T-helper 1 cell treated with Interleukin-12 subunit alpha and Interleukin-12 subunit beta and Interleukin-4 antibody, amounts not matched to agents 30 μg/mL and 1 μg/mL, for 36 hours (primary cell): ENCODE results near the gene EVI2A.
"Not testable (repeated sequence)": the region's sequence is repeated elsewhere in the genome, so short reads cannot be mapped to it uniquely, and the experiment has no call there.

Source experiments
- H3K27ac Mint-ChIP-seq: one replicate; pipeline ENCODE4 v1.8.0; 2021; ENCODE audit warnings: mild to moderate bottlenecking, mixed read lengths
- H3K27me3 Mint-ChIP-seq: one replicate; pipeline ENCODE4 v1.8.0; 2021; ENCODE audit warnings: low read depth, mixed read lengths
- H3K36me3 Mint-ChIP-seq: one replicate; pipeline ENCODE4 v1.8.0; 2021; ENCODE audit warnings: low read depth, mixed read lengths
- H3K4me1 Mint-ChIP-seq: one replicate; pipeline ENCODE4 v1.8.0; 2021; ENCODE audit warnings: low read depth, mixed read lengths
- H3K4me3 Mint-ChIP-seq: one replicate; pipeline ENCODE4 v1.8.0; 2021; ENCODE audit warnings: mild to moderate bottlenecking, moderate library complexity, mixed read lengths
- H3K9me3 Mint-ChIP-seq: one replicate; pipeline ENCODE4 v1.8.0; 2021; ENCODE audit warnings: mixed read lengths

EVI2A gene, protein sequence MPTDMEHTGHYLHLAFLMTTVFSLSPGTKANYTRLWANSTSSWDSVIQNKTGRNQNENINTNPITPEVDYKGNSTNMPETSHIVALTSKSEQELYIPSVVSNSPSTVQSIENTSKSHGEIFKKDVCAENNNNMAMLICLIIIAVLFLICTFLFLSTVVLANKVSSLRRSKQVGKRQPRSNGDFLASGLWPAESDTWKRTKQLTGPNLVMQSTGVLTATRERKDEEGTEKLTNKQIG

GRCh38 chr17:31321481-31321880 lies at the start of gene EVI2A:
Gene EVI2A (minus strand): TSS chr17:31321622. CDS start chr17:31319013, 2,609 bp downstream.
- Mint-ChIP-seq H3K27ac (peak within 1 kb of the TSS; percentile 92), H3K27me3 (no peaks in the 10 kb centered on the region), H3K4me1 (peaks cover 28% of the 10 kb centered on the region), H3K9me3 (no peaks in the 10 kb centered on the region), H3K36me3 (peaks cover 26% of the 10 kb centered on the region), H3K4me3 (peak within 1 kb of the TSS; percentile 82)

DNA sequence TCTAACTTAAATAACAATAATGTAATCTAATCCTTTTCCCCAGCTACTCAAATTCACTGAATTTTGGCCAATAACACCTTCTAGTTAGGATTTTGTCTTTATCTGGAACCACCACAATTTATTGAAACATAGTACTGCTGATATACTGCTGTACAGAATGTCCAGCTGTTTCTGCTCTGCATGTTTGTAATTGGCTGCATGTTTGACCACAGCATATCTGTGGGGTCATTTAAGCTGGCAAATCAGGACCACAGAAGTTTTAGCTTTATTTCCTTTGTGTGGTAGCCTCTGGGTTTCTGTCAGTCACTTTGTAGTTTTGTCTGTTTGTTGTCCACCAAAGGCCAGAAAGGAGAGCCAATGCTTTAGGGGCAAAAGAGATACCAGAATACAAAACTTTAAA lies 47.8 kb upstream of the EVI2A start:
- no peaks in the 10 kb centered on the region for H3K9me3 Mint-ChIP-seq
- H3K27ac Mint-ChIP-seq = no peak overlapping the region
- H3K4me1 Mint-ChIP-seq = peaks cover 9% of the 10 kb centered on the region
- H3K27me3 Mint-ChIP-seq = no peaks in the 10 kb centered on the region
- H3K36me3 Mint-ChIP-seq = peaks cover 5% of the 10 kb centered on the region
- no peak overlapping the region for H3K4me3 Mint-ChIP-seq

GRCh38 chr17:31366088-31366487 lies 44.7 kb upstream of the EVI2A start:
- Mint-ChIP-seq H3K36me3 (peaks cover 9% of the 10 kb centered on the region), H3K9me3 (no peaks in the 10 kb centered on the region), H3K27me3 (no peaks in the 10 kb centered on the region), H3K4me3 (no peak overlapping the region), H3K4me1 (peaks cover 3% of the 10 kb centered on the region), H3K27ac (no peak overlapping the region)

GRCh38 chr17:31364012-31364411 lies 42.6 kb upstream of the EVI2A start:
- no peak overlapping the region for H3K27ac Mint-ChIP-seq
- H3K27me3 Mint-ChIP-seq = no peaks in the 10 kb centered on the region
- H3K9me3 Mint-ChIP-seq = no peaks in the 10 kb centered on the region
- H3K4me1 Mint-ChIP-seq = peaks cover 3% of the 10 kb centered on the region
- peaks cover 11% of the 10 kb centered on the region for H3K36me3 Mint-ChIP-seq
- H3K4me3 Mint-ChIP-seq = no peak overlapping the region

DNA sequence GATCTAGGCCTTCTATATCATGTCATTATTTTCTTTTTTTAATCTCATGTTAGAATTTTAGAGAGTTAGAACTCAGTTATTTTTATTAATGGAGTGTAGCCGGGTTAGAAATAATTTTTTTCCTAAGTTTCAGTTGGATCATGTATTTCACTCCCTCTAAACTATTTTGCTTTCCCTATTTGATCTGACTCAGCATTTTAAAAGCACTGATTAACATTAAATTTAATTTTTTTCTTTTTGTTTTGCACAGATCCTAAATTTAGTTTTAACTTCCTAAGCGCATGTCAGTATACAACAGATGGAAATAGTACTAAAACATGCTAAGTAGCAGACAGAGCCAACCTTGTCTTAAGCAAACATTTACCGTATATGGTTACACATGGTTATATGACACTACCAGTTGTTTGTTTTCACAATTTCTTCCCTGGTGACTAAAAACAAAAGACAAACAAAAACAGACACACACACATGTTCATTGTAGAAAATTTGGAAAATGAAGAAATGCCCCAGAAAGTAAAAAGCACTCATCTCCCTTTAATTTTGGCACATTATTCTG lies 36.5 kb upstream of the EVI2A start:
- peaks cover under 1% of the 10 kb centered on the region for H3K4me1 Mint-ChIP-seq
- H3K36me3 Mint-ChIP-seq = peaks cover 22% of the 10 kb centered on the region
- H3K27me3 Mint-ChIP-seq = no peaks in the 10 kb centered on the region
- no peak overlapping the region for H3K4me3 Mint-ChIP-seq
- no peaks in the 10 kb centered on the region for H3K9me3 Mint-ChIP-seq
- H3K27ac Mint-ChIP-seq = no peak overlapping the region

DNA sequence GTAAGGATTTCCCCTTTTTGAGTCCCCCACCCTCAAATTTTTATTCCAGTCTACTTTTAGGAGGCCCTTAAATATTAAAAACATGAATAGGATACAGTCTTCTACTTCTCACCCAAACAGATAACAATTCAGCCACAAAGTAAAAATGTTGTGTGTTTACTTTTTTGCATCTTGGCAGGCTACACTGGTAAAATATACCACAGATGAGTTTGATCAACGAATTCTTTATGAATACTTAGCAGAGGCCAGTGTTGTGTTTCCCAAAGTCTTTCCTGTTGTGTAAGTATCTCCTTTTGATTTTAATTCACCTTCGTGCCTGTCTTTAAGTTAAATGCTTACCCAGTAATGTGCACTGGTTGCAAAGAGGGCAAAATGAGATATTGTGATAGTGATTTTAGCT lies 35.7 kb upstream of the EVI2A start:
- Mint-ChIP-seq H3K36me3 (peaks cover 18% of the 10 kb centered on the region), H3K27me3 (no peaks in the 10 kb centered on the region), H3K4me3 (no peak overlapping the region), H3K4me1 (no peaks in the 10 kb centered on the region), H3K9me3 (no peaks in the 10 kb centered on the region), H3K27ac (no peak overlapping the region)

DNA sequence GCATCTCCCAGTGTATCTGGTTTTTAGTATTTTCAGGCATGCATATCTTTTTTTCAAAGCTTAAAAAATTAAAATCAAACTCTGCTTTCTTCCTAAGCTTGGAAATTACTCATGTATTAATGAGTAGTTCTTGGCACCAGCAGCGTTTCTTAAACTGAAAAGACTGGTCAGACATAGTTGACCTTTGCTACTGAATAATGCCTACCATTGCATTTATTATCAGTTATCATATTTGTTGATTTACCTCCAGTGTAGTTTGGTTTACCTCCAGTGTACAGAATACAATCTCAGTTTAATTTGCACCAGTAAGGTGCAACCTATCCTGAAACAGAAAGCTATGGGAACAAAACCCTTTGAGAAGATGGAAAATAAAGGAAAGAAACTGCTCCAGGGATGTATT lies 34.5 kb upstream of the EVI2A start:
- Mint-ChIP-seq H3K4me3 (no peak overlapping the region), H3K9me3 (no peaks in the 10 kb centered on the region), H3K36me3 (peaks cover 16% of the 10 kb centered on the region), H3K27ac (no peak overlapping the region), H3K27me3 (no peaks in the 10 kb centered on the region), H3K4me1 (no peaks in the 10 kb centered on the region)

DNA sequence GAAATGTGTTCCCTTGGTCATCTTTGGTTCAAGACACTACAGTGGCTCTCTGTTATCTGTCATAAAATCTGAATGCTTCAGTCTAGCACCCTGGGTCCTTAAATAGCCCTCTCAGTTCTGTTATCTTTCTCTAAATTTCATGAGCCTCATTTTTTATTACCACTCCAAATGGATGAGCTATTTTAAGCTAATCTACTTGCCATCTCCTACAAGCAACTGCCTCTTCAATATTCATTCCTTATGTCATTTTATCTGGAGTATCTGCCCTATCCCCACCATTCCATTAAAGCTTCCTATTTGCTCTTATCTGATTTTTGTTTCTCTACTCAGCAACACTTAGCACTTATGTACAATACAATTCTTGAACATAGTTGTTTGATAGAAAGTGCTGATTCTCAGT lies 28.0 kb upstream of the EVI2A start:
- no peak overlapping the region for H3K27ac Mint-ChIP-seq
- no peak overlapping the region for H3K4me3 Mint-ChIP-seq
- H3K36me3 Mint-ChIP-seq = peaks cover 13% of the 10 kb centered on the region
- H3K4me1 Mint-ChIP-seq = no peaks in the 10 kb centered on the region
- H3K9me3 Mint-ChIP-seq = no peaks in the 10 kb centered on the region
- no peaks in the 10 kb centered on the region for H3K27me3 Mint-ChIP-seq

GRCh38 chr17:31345191-31345747 lies 23.8 kb upstream of the EVI2A start:
- not testable (repeated sequence) for H3K27ac Mint-ChIP-seq, H3K4me3 Mint-ChIP-seq, H3K9me3 Mint-ChIP-seq, H3K27me3 Mint-ChIP-seq, H3K4me1 Mint-ChIP-seq
- peaks cover 13% of the 10 kb centered on the region for H3K36me3 Mint-ChIP-seq

GRCh38 chr17:31339906-31340661 lies 18.7 kb upstream of the EVI2A start:
- no peak overlapping the region for H3K27ac Mint-ChIP-seq
- H3K9me3 Mint-ChIP-seq = no peaks in the 10 kb centered on the region
- no peak overlapping the region for H3K4me3 Mint-ChIP-seq
- H3K27me3 Mint-ChIP-seq = no peaks in the 10 kb centered on the region
- peaks cover 2% of the 10 kb centered on the region for H3K4me1 Mint-ChIP-seq
- peaks cover 10% of the 10 kb centered on the region for H3K36me3 Mint-ChIP-seq

- peaks cover 11% of the 10 kb centered on the region for H3K36me3 Mint-ChIP-seq
- no peaks in the 10 kb centered on the region for H3K9me3 Mint-ChIP-seq
- no peak overlapping the region for H3K27ac Mint-ChIP-seq
- H3K27me3 Mint-ChIP-seq = no peaks in the 10 kb centered on the region
- no peak overlapping the region for H3K4me3 Mint-ChIP-seq
- H3K4me1 Mint-ChIP-seq = peaks cover 4% of the 10 kb centered on the region
Observed at GRCh38 chr17:31329221-31329620, 7.8 kb upstream of the EVI2A start.

- no peak overlapping the region for H3K4me3 Mint-ChIP-seq
- H3K4me1 Mint-ChIP-seq = peaks cover 9% of the 10 kb centered on the region
- no peaks in the 10 kb centered on the region for H3K9me3 Mint-ChIP-seq
- H3K36me3 Mint-ChIP-seq = peaks cover 14% of the 10 kb centered on the region
- H3K27ac Mint-ChIP-seq = no peak overlapping the region
- H3K27me3 Mint-ChIP-seq = no peaks in the 10 kb centered on the region
Observed at GRCh38 chr17:31328160-31328535, 6.7 kb upstream of the EVI2A start.

GRCh38 chr17:31327534-31328159 lies 6.2 kb upstream of the EVI2A start:
- H3K4me3 Mint-ChIP-seq = no peak overlapping the region
- peaks cover 14% of the 10 kb centered on the region for H3K36me3 Mint-ChIP-seq
- no peaks in the 10 kb centered on the region for H3K27me3 Mint-ChIP-seq
- H3K4me1 Mint-ChIP-seq = peaks cover 11% of the 10 kb centered on the region
- no peaks in the 10 kb centered on the region for H3K9me3 Mint-ChIP-seq
- no peak overlapping the region for H3K27ac Mint-ChIP-seq

- Mint-ChIP-seq H3K4me1 (peaks cover 22% of the 10 kb centered on the region), H3K27ac (peak overlapping the region; percentile 60), H3K9me3 (no peaks in the 10 kb centered on the region), H3K36me3 (peaks cover 22% of the 10 kb centered on the region), H3K27me3 (no peaks in the 10 kb centered on the region), H3K4me3 (peak overlapping the region; percentile 3)
Observed at GRCh38 chr17:31323551-31323950, 2.1 kb upstream of the EVI2A start.
